Measurements from ENCODE around the gene PLD6.

Gene PLD6

GRCh38 chr17:17214646-17215436 lies 8.7 kb upstream of the PLD6 start:
- TF ChIP-seq SIN3A (IDR thresholded peaks at IDR 0.05; ENCODE audit: borderline replicate concordance, insufficient read depth, low read length) (no peak), TAF1 (IDR thresholded peaks at IDR 0.05; ENCODE audit: borderline replicate concordance, insufficient read depth, low read length) (no peak), REST (IDR thresholded peaks at IDR 0.05; ENCODE audit: insufficient read depth in 1 of 2, low read depth in 2 of 2, low read length in 2 of 2) (no peak), FOXP2 (optimal IDR thresholded peaks at IDR 0.05; ENCODE audit: borderline replicate concordance, extremely low read depth, extremely low read length, insufficient read depth) (no peak), POLR2AphosphoS5 (IDR thresholded peaks at IDR 0.05; ENCODE audit: low read depth, low read length) (no peak)

GRCh38 chr17:17213775-17214174 lies 7.6 kb upstream of the PLD6 start:
- TF ChIP-seq REST (IDR thresholded peaks at IDR 0.05; ENCODE audit: insufficient read depth in 1 of 2, low read depth in 2 of 2, low read length in 2 of 2) (no peak), TAF1 (IDR thresholded peaks at IDR 0.05; ENCODE audit: borderline replicate concordance, insufficient read depth, low read length) (no peak), FOXP2 (optimal IDR thresholded peaks at IDR 0.05; ENCODE audit: borderline replicate concordance, extremely low read depth, extremely low read length, insufficient read depth) (no peak), SIN3A (IDR thresholded peaks at IDR 0.05; ENCODE audit: borderline replicate concordance, insufficient read depth, low read length) (no peak), POLR2AphosphoS5 (IDR thresholded peaks at IDR 0.05; ENCODE audit: low read depth, low read length) (no peak)

GRCh38 chr17:17207998-17208397 lies 1.9 kb upstream of the PLD6 start:
- TF ChIP-seq TAF1 (IDR thresholded peaks at IDR 0.05; ENCODE audit: borderline replicate concordance, insufficient read depth, low read length) (no peak), POLR2AphosphoS5 (IDR thresholded peaks at IDR 0.05; ENCODE audit: low read depth, low read length) (no peak), REST (IDR thresholded peaks at IDR 0.05; ENCODE audit: insufficient read depth in 1 of 2, low read depth in 2 of 2, low read length in 2 of 2) (no peak), SIN3A (IDR thresholded peaks at IDR 0.05; ENCODE audit: borderline replicate concordance, insufficient read depth, low read length) (no peak), FOXP2 (optimal IDR thresholded peaks at IDR 0.05; ENCODE audit: borderline replicate concordance, extremely low read depth, extremely low read length, insufficient read depth) (no peak)

- no peak for TF ChIP-seq POLR2AphosphoS5 (IDR thresholded peaks at IDR 0.05; ENCODE audit: low read depth, low read length)
- TF ChIP-seq SIN3A (IDR thresholded peaks at IDR 0.05; ENCODE audit: borderline replicate concordance, insufficient read depth, low read length), result no peak
- TF ChIP-seq FOXP2 (optimal IDR thresholded peaks at IDR 0.05; ENCODE audit: borderline replicate concordance, extremely low read depth, extremely low read length, insufficient read depth), result no peak
- TF ChIP-seq REST (IDR thresholded peaks at IDR 0.05; ENCODE audit: insufficient read depth in 1 of 2, low read depth in 2 of 2, low read length in 2 of 2), result no peak
- TF ChIP-seq TAF1 (IDR thresholded peaks at IDR 0.05; ENCODE audit: borderline replicate concordance, insufficient read depth, low read length), result no peak
Observed at GRCh38 chr17:17206913-17207335, 791 bp upstream of the PLD6 start.
